GM12872 (cell line): ENCODE data around the gene PLA2G4E.

Source experiments
- CTCF ChIP-seq: IDR thresholded peaks from 3 replicates; pipeline ENCODE4 v1.5.1; 2011; ENCODE audit warnings: low read depth, mild to moderate bottlenecking, low read length, moderate library complexity; ENCODE audit not compliant: insufficient read depth

Gene PLA2G4E

GRCh38 chr15:41945221-41945620 is 75.6 kb downstream of the PLA2G4E start:
- no peak for TF ChIP-seq CTCF

GRCh38 chr15:41944313-41944940 is 76.4 kb downstream of the PLA2G4E start:
- no peak for TF ChIP-seq CTCF

- no peak for TF ChIP-seq CTCF
Measured at GRCh38 chr15:41943543-41944312, 77.1 kb downstream of the PLA2G4E start.

- no peak for TF ChIP-seq CTCF
Measured at GRCh38 chr15:41942886-41943285, 78.0 kb downstream of the PLA2G4E start.

GRCh38 chr15:41941644-41942415 is 79.0 kb downstream of the PLA2G4E start:
- no peak for TF ChIP-seq CTCF

GRCh38 chr15:41940441-41940857 is 80.4 kb downstream of the PLA2G4E start:
- no peak for TF ChIP-seq CTCF

GRCh38 chr15:41939986-41940385 is 80.9 kb downstream of the PLA2G4E start:
- TF ChIP-seq CTCF: no peak
